Activated CD8-positive, alpha-beta memory T cell treated with anti-CD3 and anti-CD28 coated beads, Interleukin-2, amount 50 U/mL, for 4 hours (primary cell): ENCODE data around the gene UBE2J2.
A peak's percentile ranks its signal among the peaks of the same experiment; 100 is the strongest.
"Not testable (repeated sequence)": the region's sequence is repeated elsewhere in the genome, so short reads cannot be mapped to it uniquely, and the experiment has no call there.

Experiments used
- DNase-seq: peaks from one replicate; pipeline ENCODE4 v3.0.0-alpha.2; 2020

The UBE2J2 gene

DNA sequence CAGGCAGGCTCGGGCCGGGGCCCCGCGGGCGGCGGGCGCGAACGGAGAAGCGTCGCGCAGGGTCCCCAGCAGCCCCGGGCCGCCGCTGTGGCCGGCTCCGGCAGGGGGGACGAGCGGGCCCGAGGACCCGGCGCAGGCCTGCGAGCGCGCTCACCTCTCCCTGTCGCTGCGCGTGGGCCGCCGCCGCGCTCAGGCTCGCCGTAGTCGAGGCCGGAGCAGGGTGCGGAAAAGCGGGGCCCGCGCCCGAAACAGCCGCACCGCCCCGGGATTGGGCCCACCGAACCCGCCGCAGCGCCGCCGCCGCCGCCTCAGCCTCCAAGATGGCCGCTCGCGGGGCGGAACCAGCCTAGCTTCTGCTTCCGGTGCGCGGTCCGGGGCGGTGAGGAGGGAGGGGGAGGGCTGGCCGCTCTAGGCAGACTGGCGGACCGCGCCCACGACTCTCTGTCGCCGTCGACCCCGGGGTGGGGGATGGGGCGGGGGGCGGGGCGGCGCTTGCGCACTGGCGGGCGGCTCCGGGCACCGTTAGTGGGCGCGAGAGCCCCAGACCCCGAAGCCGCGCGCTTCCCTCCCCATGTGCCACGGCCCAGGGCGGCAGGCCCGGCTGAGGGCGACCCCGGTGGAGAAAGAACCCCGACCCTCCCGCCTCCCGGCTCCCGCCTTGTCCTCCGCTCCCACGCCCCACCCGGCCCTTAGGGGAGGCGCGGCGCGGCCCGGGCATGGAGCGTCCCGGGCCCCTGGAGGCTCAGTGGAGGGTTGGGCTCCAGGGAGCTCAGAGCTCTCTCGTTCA, at the start of gene UBE2J2:
TSS of gene UBE2J2 (minus strand) at position 343 of the 787 bp plus-strand sequence. CDS start 5,862 bp downstream, outside the sequence.
- peak; percentile 91 for DNase-seq

DNA sequence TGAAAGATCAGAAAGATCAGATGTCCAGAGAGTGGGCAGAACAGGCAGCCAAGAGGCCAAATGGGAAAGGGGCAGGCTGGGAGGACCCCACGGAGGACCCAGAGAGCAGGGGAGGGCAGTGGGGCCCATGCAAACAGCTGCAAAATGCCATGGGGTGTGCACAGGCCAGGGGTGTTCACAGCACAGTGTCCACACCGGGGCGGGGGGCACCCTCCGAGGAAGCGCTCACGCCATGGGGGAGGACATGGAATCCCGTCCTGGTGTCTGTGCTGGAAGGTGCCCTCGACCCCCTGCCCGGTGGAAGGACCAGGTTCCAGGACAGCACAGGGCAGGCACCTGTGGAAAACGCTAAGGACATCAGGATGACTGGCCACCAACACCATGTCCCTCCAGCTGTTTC, 49.3 kb upstream of the UBE2J2 start:
- DNase-seq: no peak

- DNase-seq: no peak
Measured at GRCh38 chr1:1322418-1322817, 48.8 kb upstream of the UBE2J2 start.

GRCh38 chr1:1321477-1321876, 47.8 kb upstream of the UBE2J2 start:
- DNase-seq: no peak

GRCh38 chr1:1320666-1321448, 47.2 kb upstream of the UBE2J2 start:
- no peak for DNase-seq

- DNase-seq: no peak
Measured at GRCh38 chr1:1319646-1319941, 45.9 kb upstream of the UBE2J2 start.

DNA sequence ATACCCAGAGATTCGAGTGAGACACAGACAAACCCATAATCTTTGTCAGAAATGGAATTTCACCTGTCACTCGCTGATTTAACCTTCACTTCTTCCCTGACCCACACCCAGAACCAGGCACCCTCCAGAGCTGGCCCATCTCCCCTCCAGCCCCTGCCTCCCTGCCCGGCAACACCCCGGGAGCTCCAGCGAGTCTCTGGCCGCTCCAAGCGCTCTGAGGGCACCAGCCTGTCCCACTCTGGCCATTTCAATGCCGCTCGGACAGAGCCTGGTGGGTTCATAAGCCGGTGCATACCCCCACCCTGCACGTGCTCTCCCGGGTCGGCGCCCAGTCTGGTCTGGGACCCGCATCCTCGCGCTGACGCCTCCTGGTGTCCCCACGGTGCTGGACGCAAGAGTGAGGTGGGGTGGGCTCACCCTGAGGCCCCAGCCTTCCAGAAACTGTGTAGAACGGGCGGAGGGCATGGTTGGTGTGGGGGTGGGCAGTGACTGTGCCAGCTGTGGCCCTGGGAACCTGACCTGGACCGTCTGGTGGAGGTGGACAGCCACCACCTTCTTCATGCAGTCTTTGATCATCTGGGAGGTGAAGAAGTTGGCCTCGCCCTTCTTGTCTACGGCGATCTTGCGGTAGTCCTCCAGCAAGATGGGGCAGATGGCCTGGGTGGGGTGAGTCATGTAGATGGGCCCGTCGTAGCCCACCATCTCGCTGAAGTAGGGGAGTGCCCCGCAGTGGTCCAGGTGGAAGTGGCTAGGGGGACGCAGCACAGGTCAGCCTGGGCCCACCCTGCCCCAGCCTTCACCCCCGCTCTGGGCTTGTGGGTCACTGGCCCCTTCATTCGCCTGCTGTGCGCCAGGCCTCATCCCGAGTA, 45.4 kb upstream of the UBE2J2 start:
- DNase-seq: no peak

DNA sequence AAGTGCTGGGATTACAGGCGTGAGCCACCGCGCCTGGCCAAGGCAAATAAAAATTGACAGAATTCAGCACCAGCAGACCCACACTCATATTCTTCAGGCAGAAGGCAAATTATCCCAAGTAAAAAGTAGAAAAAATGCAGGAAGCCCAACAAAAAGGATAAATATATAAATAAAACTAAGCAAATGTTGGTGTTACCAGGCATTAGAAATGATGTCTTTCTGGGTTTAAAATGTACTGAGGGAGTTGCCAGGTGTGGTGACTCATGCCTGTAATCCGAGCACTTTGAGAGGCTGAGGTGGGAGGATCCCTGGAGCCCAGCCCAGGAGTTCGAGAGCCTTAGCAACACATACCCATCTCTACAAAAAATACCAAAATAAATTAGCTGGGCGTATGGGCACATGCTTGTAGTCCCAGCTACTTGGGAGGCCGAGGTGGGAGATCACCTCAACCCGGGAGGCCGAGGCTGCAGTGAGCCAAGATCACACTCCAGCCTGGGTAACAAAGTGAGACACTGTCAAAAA, 44.5 kb upstream of the UBE2J2 start:
- no peak for DNase-seq

GRCh38 chr1:1317420-1317819, 43.8 kb upstream of the UBE2J2 start:
- no peak for DNase-seq

- DNase-seq: not testable (repeated sequence)
Measured at GRCh38 chr1:1316199-1316598, 42.5 kb upstream of the UBE2J2 start.

DNA sequence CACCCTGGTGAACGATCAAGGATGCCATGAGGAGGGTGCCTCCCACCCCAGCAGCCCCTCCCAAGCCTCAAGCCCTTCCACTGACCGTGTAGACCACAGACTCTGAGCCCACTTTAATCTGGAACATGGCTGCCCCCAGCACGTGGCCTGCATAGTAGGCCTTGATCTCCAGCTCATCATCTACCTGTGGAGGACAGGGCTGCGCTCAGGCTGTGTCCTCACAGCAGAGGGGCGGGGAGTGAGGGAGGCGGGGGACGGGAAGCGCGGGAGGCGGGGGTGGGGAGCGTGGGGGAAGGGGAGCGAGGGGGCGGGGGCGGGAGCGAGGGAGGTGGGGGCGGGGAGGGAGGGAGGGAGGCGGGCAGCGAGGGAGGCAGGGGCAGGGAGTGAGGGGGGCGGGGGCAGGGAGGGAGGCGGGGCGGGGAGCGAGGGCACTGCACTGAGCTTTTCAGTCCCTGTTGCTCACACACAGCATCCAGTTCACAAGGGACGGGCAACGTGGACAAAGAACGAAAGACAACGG, 41.8 kb upstream of the UBE2J2 start:
- no peak for DNase-seq

DNA sequence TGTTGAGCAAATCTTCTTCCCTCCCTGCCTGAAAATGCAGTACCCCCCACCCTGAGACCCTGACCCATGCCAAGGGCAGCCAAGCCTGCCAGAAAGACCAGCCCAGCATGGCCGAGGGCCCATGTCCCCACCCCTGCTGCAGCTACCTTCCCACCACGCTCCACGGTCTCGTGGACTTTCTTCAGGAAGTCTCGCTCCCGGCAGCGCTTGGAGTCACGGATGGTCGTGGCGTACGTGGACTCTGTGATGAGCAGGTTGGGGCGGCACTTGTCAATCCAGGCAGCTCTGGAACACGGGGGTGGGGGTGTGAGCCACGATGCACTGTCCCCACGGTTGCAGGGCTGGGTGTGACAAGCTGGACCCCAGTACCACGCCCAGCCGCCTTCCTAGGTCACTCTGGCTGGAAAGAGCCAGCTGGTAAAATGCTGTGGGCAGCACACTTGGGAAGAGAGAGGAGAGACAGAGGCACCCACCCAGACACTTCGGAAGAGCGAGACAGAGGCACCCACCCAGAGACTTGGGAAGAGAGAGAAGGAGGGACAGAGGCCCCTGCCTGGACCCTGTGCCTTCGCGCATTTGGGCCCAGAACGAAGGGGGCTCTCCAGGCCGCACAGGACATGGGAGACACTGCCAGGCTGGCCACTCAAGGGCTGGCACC, 41.2 kb upstream of the UBE2J2 start:
- DNase-seq: no peak

DNA sequence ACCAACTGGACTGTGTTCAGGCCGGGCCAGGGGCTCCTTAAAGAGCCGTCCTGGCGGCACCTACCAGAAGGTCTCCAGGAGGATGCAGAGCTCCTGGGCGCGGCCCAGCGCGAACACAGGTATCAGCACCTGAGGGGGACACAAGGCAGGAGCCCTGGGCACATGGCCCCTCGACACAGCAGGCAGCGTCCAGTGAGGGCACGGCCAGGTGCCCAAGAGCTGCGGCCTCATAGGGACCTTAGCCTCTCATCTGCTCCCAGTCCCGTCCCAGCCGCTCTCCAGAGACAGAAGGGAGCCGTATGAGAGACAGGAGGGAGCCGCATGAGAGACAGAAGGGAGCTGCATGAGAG, 40.6 kb upstream of the UBE2J2 start:
- DNase-seq: no peak

GRCh38 chr1:1313500-1314236, 40.0 kb upstream of the UBE2J2 start:
- no peak for DNase-seq

GRCh38 chr1:1312450-1313314, 39.0 kb upstream of the UBE2J2 start:
- DNase-seq: no peak

- DNase-seq: no peak
Measured at GRCh38 chr1:1311107-1312104, 37.8 kb upstream of the UBE2J2 start.

DNA sequence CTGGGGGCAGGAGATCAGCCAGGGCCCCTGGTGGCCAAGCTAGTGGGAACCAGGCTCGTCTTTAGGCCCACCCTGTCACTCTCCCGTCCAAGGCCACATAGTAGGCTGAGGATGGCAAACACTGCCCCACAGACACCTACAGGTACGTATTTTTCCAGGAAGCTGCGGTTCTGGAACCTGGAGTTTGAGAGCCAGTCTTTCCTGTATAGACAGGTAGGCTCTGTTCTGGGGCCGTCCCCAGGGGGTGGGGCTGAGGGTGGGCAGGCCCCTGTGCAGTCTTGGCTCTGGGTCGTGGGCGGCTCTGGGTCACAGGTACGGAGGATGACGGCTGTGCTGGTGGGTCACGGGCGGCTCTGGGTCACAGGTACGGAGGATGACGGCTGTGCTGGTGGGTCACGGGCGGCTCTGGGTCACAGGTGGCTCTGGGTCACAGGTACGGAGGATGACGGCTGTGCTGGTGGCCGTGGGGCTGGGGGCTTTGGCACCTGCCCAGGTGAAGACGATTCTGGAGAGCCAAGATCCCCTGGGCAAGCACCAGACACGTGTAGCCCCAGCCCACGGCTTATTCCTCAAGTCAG, 36.9 kb upstream of the UBE2J2 start:
- no peak for DNase-seq

DNA sequence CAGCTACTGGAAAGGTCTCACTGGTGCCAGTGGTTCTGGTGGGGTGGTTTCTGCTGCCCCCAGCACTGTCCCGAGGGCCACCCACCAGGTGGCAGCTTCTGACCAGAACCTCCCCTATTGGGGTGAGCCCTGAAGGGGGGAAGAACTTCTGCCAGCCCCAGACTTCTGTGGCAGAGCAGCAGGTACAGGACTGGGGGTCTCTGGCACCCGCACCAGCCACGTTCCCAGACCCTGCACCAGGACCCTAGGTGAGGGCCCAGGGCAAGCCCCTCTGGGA, 36.4 kb upstream of the UBE2J2 start:
- no peak for DNase-seq
